SU-DHL-6 (cell line): ENCODE measurements around the gene DFFB.

ENCODE experiments used
- H2AFZ ChIP-seq: fragments of 200-600 bp; sonication (generic); 2 replicates; pipeline ENCODE4 v1.6.1; 2014; ENCODE audit warnings: low read depth, mild to moderate bottlenecking, moderate library complexity, mixed read lengths, antibody characterized with exemption, low read length; ENCODE audit not compliant: severe bottlenecking
- H3F3A ChIP-seq: fragments of 200-600 bp; shearing (Covaris generic); 2 replicates; pipeline ENCODE4 v1.6.0; 2016; ENCODE audit warnings: antibody characterized with exemption, mild to moderate bottlenecking; ENCODE audit not compliant: insufficient read depth
- H3K27ac ChIP-seq: fragments of 200-600 bp; sonication (generic); 2 replicates; pipeline ENCODE4 v1.5.1; 2016; ENCODE audit warnings: low read depth, mild to moderate bottlenecking, low read length, moderate library complexity, mixed read lengths
- H3K27me3 ChIP-seq: fragments of 200-600 bp; sonication (generic), shearing (Covaris generic); 2 replicates; pipeline ENCODE4 v1.6.0; 2014; ENCODE audit warnings: mild to moderate bottlenecking, low read length
- H3K36me3 ChIP-seq: fragments of 200-600 bp; sonication (generic); 2 replicates; pipeline ENCODE4 v1.6.1; 2014; ENCODE audit warnings: mild to moderate bottlenecking, low read length, mixed read lengths
- H3K4me2 ChIP-seq: fragments of 300-600, 200-600 bp; shearing (Covaris generic), sonication (generic); 2 replicates; pipeline ENCODE4 v1.6.0; 2014; ENCODE audit warnings: low read length, low read depth, mild to moderate bottlenecking; ENCODE audit not compliant: poor library complexity, severe bottlenecking
- H3K4me3 ChIP-seq: fragments of 200-600 bp; sonication (generic); 2 replicates; pipeline ENCODE4 v1.5.1; 2014; ENCODE audit warnings: antibody characterized with exemption, low read length, mild to moderate bottlenecking, mixed read lengths; ENCODE audit not compliant: insufficient read depth, poor library complexity, severe bottlenecking
- H3K79me2 ChIP-seq: fragments of 200-600 bp; sonication (generic); 2 replicates; pipeline ENCODE4 v1.6.1; 2014; ENCODE audit warnings: mild to moderate bottlenecking, low read length, moderate library complexity; ENCODE audit not compliant: insufficient read depth
- H3K9ac ChIP-seq: fragments of 200-600 bp; sonication (generic); 2 replicates; pipeline ENCODE4 v1.7.0; 2014; ENCODE audit warnings: mild to moderate bottlenecking, low read length
- H3K9me2 ChIP-seq: fragments of 200-600 bp; sonication (generic); replicated peaks from 2 replicates; pipeline ENCODE4 v1.6.1; 2014; ENCODE audit warnings: low read length; ENCODE audit not compliant: insufficient read depth
- H3K9me3 ChIP-seq: fragments of 200-600 bp; sonication (generic); 2 replicates; pipeline ENCODE4 v1.6.1; 2014; ENCODE audit warnings: low read length, mixed read lengths; ENCODE audit not compliant: insufficient read depth
- H4K20me1 ChIP-seq: fragments of 200-600 bp; sonication (generic); 2 replicates; pipeline ENCODE4 v1.6.1; 2014; ENCODE audit warnings: low read depth, mild to moderate bottlenecking, antibody characterized with exemption, low read length, moderate library complexity, mixed read lengths
- CTCF ChIP-seq: fragments of 200-600 bp; sonication (generic); IDR thresholded peaks from one replicate; pipeline ENCODE4 v1.5.1; 2017; ENCODE audit warnings: antibody characterized with exemption, mild to moderate bottlenecking, low read length, moderate library complexity; ENCODE audit not compliant: insufficient read depth, poor library complexity, severe bottlenecking
- EZH2phosphoT487 ChIP-seq: fragments of 200-600 bp; sonication (generic), shearing (Covaris generic); conservative IDR thresholded peaks from 2 replicates; pipeline ENCODE4 v1.6.1; 2018; ENCODE audit warnings: mild to moderate bottlenecking, antibody characterized with exemption, low read length, moderate library complexity, mixed read lengths

DFFB gene

GRCh38 chr1:3900150-3900968 lies 43.1 kb downstream of the DFFB start, which contains the start of gene C1orf174:
Gene C1orf174, minus strand, starts transcription at chr1:3900272. Its CDS starts 86 bp downstream, at chr1:3900186.
- H3K36me3 ChIP-seq, result no peaks in the 10 kb centered on the region
- H3K9me2 ChIP-seq, result no peaks in the 10 kb centered on the region
- peak within 1 kb of the TSS; percentile 80 for H3K4me3 ChIP-seq
- TF ChIP-seq EZH2phosphoT487 (no peak), CTCF (no peak)
- H2AFZ ChIP-seq, result peak within 1 kb of the TSS; percentile 54
- H3K4me2 ChIP-seq, result peak within 1 kb of the TSS; percentile 80
- no peaks in the 10 kb centered on the region for H4K20me1 ChIP-seq
- peaks cover 43% of the 10 kb centered on the region for H3K79me2 ChIP-seq
- H3K9me3 ChIP-seq, result no peaks in the 10 kb centered on the region
- H3F3A ChIP-seq, result peaks cover 19% of the 10 kb centered on the region; the same call in 1 of the 2 replicates
- no peaks in the 10 kb centered on the region for H3K27me3 ChIP-seq
- H3K27ac ChIP-seq, result peak within 1 kb of the TSS; percentile 95
- H3K9ac ChIP-seq, result peak within 1 kb of the TSS; percentile 90

- no peak overlapping the region for H2AFZ ChIP-seq
- H3K27ac ChIP-seq, result peak overlapping the region; percentile 95
Measured at GRCh38 chr1:3900969-3901529, 43.8 kb downstream of the DFFB start.

GRCh38 chr1:3902111-3902511 lies 44.8 kb downstream of the DFFB start:
- Histone ChIP-seq H3F3A (peaks cover 19% of the 10 kb centered on the region; the same call in 1 of the 2 replicates), H3K36me3 (no peaks in the 10 kb centered on the region), H3K27me3 (no peaks in the 10 kb centered on the region), H3K9me2 (no peaks in the 10 kb centered on the region), H4K20me1 (no peaks in the 10 kb centered on the region), H3K4me2 (peak overlapping the region; percentile 31), H3K9ac (peak overlapping the region; percentile 23; the same call in 1 of the 2 replicates), H3K27ac (peak overlapping the region; percentile 81), H2AFZ (no peak overlapping the region), H3K9me3 (no peaks in the 10 kb centered on the region), H3K4me3 (no peak overlapping the region), H3K79me2 (peaks cover 25% of the 10 kb centered on the region)
- TF ChIP-seq EZH2phosphoT487 (no peak), CTCF (no peak)

More at GRCh38 chr1:3900969-3901529, 43.8 kb downstream of the DFFB start:
- Histone ChIP-seq H3K27me3 (no peaks in the 10 kb centered on the region), H3K79me2 (peaks cover 36% of the 10 kb centered on the region), H3K36me3 (no peaks in the 10 kb centered on the region), H3K9ac (peak overlapping the region; percentile 90), H3K4me3 (peak overlapping the region; percentile 68), H3F3A (peaks cover 19% of the 10 kb centered on the region; the same call in 1 of the 2 replicates), H3K9me3 (no peaks in the 10 kb centered on the region), H3K9me2 (no peaks in the 10 kb centered on the region), H4K20me1 (no peaks in the 10 kb centered on the region), H3K4me2 (peak overlapping the region; percentile 80)
- TF ChIP-seq CTCF (no peak), EZH2phosphoT487 (no peak)
